HG02885 (cell line): Measurements from ENCODE around the gene KCP.

Experiments used
- ATAC-seq: cut with Tn5 transposase; IDR thresholded peaks from one replicate; pipeline ENCODE4 v1.9.1; 2021; ENCODE audit warnings: mild to moderate bottlenecking; ENCODE audit not compliant: unreplicated experiment, poor library complexity

The KCP gene

DNA sequence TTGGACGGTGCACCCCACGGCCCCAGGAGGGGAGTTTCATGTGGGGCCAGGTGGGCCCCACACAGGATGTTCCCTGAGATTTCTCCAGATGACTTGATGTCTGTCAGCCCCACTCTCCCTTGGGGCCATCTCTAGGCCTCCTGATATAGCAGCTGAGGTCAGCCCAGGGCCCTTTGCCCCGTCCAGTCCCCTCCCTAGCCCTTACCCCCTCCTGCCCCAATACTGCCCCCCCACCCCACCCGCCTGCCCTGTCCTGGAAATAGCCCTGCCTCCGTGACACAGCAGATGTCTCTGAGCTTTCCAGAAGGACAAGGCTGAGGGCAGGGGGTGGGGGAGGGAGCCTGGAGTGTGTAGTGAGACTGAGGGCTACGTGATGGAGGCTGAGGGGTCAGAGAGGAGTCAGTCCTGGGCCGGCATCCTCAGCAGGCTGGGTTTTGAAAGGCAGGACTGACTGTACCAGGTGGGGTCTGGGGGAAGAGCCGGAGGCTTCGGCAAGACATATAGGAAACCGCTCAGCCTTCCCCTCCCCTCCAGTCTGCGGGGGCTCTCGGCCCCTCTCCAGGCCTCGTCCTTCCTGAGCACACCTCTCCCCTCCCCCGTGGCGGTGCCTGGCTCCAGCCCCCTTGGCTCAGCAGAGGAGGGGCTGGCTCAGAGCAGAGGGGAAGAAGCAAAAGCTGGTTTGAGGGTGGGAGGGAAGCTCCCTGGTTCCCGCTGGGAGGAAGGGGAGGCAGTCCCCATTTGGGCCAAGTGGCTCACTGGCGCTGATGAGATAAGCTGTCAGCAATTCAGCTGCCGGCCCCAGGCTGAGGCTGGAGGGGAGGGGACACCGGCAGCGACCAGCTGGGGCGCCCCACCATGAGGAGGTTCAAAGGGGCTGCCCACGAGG, 78.3 kb downstream of the KCP start:
- ATAC-seq = no peak

DNA sequence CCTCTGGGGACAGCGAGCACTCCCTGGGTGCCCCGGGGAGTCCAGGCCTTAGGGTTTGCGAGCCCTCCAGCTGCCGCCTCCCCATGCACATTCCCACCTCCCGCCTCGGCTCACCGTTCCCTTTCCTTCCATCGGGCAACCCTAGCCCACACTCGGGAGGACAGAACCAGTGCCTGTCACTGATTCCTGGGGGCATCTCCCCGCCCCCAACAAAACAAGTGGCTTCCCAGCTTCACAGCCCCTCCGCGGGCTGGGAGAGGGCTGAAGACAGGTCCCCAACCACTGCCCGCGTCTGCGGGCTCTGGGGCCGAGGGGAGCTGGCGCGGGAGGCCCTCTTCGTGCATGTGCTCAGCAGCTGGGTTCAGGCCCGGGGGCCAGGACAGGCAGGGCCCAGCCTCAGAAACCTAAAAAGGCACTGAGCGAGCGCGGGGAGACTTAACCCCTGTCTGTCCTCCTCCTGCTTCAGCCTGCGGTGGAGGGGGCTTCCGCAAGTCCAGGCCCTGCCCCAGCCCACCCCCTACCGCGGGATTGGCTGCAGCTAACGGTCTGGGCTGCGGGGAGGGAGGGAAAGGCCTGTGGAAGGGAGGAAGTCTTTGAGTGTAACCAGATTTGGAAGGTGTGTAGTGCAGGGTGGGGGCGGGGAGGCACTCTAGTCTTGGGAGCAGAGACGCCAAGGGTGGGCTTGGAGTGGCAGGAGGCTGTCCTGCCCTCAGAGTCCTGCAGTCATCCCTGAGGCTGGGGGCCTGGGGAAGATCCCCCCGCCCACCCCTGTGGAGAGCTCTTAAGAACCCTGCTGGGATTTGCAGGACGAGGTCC, 79.1 kb downstream of the KCP start:
- no peak for ATAC-seq

DNA sequence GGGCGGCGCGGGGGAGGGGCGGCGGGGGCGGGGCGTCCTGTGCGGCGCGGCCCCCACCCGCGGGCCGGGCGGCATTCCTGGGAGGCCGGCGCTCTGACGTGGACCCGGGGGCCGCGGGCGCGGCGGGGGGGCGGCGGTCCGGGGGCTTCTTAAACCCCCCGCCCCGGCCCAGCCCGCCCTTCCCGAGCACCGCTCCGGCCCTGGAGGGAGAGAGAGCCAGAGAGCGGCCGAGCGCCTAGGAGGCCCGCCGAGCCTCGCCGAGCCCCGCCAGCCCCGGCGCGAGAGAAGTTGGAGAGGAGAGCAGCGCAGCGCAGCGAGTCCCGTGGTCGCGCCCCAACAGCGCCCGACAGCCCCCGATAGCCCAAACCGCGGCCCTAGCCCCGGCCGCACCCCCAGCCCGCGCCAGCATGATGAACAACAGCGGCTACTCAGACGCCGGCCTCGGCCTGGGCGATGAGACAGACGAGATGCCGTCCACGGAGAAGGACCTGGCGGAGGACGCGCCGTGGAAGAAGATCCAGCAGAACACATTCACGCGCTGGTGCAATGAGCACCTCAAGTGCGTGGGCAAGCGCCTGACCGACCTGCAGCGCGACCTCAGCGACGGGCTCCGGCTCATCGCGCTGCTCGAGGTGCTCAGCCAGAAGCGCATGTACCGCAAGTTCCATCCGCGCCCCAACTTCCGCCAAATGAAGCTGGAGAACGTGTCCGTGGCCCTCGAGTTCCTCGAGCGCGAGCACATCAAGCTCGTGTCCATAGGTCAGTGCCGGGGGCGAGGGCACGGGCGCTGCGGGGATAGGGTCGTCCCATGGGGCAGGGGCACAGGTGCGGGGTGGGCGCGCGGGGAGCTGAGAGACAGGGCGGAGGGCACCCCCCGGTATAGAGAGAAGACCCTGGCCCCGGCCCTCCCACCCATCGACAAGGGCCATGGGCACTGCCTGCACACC, 80.0 kb downstream of the KCP start, which contains the start of gene FLNC:
TSS of gene FLNC (plus strand) at position 176 of the 947 bp plus-strand sequence. CDS start at position 408, 232 bp downstream.
- no peak for ATAC-seq

- no peak for ATAC-seq
Observed at GRCh38 chr7:128829391-128830166, 80.9 kb downstream of the KCP start.

- ATAC-seq = no peak
Observed at GRCh38 chr7:128827971-128828711, 82.4 kb downstream of the KCP start.

DNA sequence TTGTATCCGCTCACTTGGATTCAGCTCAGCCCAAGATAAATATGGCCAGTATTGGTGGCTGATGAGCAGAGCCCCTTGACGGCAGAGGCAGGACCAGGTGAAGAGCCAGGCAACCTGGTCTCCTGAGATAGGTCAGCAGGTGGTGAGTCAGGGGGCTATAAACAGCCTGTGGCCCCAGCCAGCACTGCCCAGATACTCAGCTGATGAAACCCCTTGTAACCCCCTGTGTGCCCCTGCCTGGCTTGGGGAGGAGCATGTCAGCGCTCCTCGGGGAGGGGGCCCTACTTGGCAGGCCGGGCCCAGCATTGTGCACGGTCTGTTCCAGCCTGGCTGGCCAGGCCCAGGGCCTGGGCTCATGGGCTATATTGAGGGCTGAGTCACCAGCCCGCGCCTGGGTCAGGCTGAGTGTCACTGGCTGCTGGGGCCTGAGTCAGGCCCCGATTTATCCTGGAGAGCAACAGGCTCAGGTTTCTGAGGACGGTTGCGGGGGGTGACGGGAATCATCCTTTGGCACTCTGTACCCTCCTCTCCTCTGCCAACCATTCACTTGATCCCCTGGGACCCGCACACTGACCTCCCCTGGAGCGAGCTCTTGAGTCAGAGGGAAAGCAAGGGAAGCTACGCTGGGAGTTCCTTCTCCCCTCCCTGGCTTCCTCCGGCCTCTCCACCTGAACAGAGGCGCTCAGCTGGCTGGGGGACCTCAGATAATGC, 83.1 kb downstream of the KCP start:
- no peak for ATAC-seq

DNA sequence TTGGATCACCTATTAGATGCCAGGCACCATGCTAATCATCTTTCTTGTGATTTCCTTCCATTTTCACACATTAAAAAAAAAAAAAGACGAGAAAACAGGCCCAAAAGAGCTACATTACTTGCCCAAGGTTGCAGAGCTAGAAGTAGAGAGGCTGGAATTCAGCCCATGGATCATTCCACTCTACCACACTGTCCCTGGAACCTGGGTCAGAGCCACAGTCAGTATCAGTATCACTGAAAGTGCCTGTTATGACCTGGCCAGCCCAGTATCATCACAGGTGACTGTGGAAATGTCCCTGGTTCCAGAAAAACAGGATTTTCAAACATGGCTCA, 83.6 kb downstream of the KCP start:
- ATAC-seq = no peak
